Endodermal cell (in vitro differentiated cells): ENCODE data around the gene PCCA. TPM values are rescaled to one million over a fixed set of nuclear protein-coding genes. Genes with fewer than 3 reads are reported as not detected.

ENCODE experiments used
- DNase-seq: peaks from one replicate; pipeline ENCODE4 v3.0.0-alpha.2; 2017
- H3K27ac ChIP-seq: 2 replicates; pipeline ENCODE4 v1.5.1; 2013; ENCODE audit warnings: mild to moderate bottlenecking, low read depth, low read length, moderate library complexity
- H3K27me3 ChIP-seq: 2 replicates; pipeline ENCODE4 v1.6.1; 2013; ENCODE audit warnings: mild to moderate bottlenecking, low read length, moderate library complexity; ENCODE audit not compliant: insufficient read depth, control insufficient read depth, poor library complexity, severe bottlenecking
- H3K36me3 ChIP-seq: 2 replicates; pipeline ENCODE4 v1.7.0; 2013; ENCODE audit warnings: mild to moderate bottlenecking, low read length, moderate library complexity; ENCODE audit not compliant: control insufficient read depth, insufficient read depth
- H3K4me1 ChIP-seq: one replicate; pipeline ENCODE4 v1.7.0; 2013; ENCODE audit warnings: low read length; ENCODE audit not compliant: control insufficient read depth, insufficient read depth
- H3K4me3 ChIP-seq: 2 replicates; pipeline ENCODE4 v1.5.1; 2013; ENCODE audit warnings: mild to moderate bottlenecking, low read length, moderate library complexity
- H3K9ac ChIP-seq: 2 replicates; pipeline ENCODE4 v1.6.1; 2013; ENCODE audit warnings: mild to moderate bottlenecking, low read length, moderate library complexity; ENCODE audit not compliant: poor library complexity, severe bottlenecking; ENCODE audit errors: extremely low read depth
- H3K9me3 ChIP-seq: 2 replicates; pipeline ENCODE4 v1.6.1; 2013; ENCODE audit warnings: mild to moderate bottlenecking, low read length, moderate library complexity; ENCODE audit not compliant: control insufficient read depth
- H3K27ac Mint-ChIP-seq: 2 replicates; pipeline ENCODE4 v1.8.0; 2020; ENCODE audit warnings: mixed read lengths
- H3K27me3 Mint-ChIP-seq: 2 replicates; pipeline ENCODE4 v1.8.0; 2021; ENCODE audit warnings: mild to moderate bottlenecking, mixed read lengths; ENCODE audit not compliant: insufficient read depth
- H3K36me3 Mint-ChIP-seq: 2 replicates; pipeline ENCODE4 v1.8.0; 2020; ENCODE audit warnings: low read depth, mixed read lengths
- H3K4me1 Mint-ChIP-seq: 2 replicates; pipeline ENCODE4 v1.8.0; 2020; ENCODE audit warnings: mixed read lengths
- H3K4me3 Mint-ChIP-seq: 2 replicates; pipeline ENCODE4 v1.8.0; 2020; ENCODE audit warnings: mild to moderate bottlenecking, moderate library complexity, mixed read lengths
- H3K9me3 Mint-ChIP-seq: 2 replicates; pipeline ENCODE4 v1.8.0; 2020; ENCODE audit warnings: mild to moderate bottlenecking, mixed read lengths
- WGBS, 2 experiments: methylation state at CpG; one replicate each; pipeline versions ENCODE4 v1.1.5 to v1.1.7; 2013; ENCODE audit warnings: missing lambda C conversion rate in 2 of 2, mixed read lengths in 1 of 2; ENCODE audit not compliant: insufficient coverage in 1 of 2, insufficient read length in 1 of 2; 5-methylcytosine and 5-hydroxymethylcytosine counted together
- total RNA-seq, 2 donors: library from RNA; stranded (reverse); fragmentation: NEBNext Ultra II Directional in 1 of 2; extraction: Animal tissue kit (Norgen Biotek cat#: 25700) in 1 of 2; gene quantifications; 2 replicates in 1 of 2; 3 replicates in 1 of 2; pipeline ENCODE4 v1.2.1, GENCODE V29; 2021
- TF ChIP-seq, protein P1 (sequence below): fragments of 200-600 bp; sonication (generic); conservative IDR thresholded peaks from 2 replicates; pipeline ENCODE4 v1.5.0; 2021; ENCODE audit warnings: antibody characterized with exemption, mild to moderate bottlenecking

The PCCA gene
- total RNA-seq, 2 donors from 2014 or later, result 60.2 to 67.2 TPM

DNA sequence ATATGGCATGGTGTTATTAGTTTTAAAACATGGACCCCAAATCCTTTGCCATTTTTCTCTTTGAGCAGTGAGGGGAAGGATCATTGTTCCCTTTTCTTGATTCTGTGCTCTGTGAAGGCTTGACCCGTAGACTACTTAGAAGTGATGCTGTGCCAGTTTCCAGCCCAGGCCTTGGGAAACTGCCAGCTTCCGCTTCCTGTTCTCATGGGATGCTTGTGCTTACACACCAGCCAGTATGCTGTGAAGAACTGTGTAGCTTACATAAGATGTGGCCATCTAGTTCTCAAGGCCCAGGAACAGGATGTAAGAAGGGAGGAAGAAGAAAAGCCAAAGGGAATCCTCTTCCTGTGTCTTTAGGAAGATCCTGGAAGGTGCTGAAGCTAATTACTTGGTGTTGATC lies 180.9 kb downstream of the PCCA start:
- no peaks in the 10 kb centered on the region for H3K9me3 Mint-ChIP-seq
- DNase-seq, result no peak
- H3K4me1 Mint-ChIP-seq, result peaks cover 7% of the 10 kb centered on the region
- Histone ChIP-seq H3K27ac (no peak overlapping the region), H3K36me3 (peaks cover 38% of the 10 kb centered on the region), H3K4me1 (no peaks in the 10 kb centered on the region), H3K4me3 (no peak overlapping the region), H3K9ac (no peak overlapping the region), H3K9me3 (no peaks in the 10 kb centered on the region), H3K27me3 (no peaks in the 10 kb centered on the region)
- H3K27me3 Mint-ChIP-seq, result no peaks in the 10 kb centered on the region
- H3K4me3 Mint-ChIP-seq, result no peak overlapping the region
- TF ChIP-seq, protein P1, sequence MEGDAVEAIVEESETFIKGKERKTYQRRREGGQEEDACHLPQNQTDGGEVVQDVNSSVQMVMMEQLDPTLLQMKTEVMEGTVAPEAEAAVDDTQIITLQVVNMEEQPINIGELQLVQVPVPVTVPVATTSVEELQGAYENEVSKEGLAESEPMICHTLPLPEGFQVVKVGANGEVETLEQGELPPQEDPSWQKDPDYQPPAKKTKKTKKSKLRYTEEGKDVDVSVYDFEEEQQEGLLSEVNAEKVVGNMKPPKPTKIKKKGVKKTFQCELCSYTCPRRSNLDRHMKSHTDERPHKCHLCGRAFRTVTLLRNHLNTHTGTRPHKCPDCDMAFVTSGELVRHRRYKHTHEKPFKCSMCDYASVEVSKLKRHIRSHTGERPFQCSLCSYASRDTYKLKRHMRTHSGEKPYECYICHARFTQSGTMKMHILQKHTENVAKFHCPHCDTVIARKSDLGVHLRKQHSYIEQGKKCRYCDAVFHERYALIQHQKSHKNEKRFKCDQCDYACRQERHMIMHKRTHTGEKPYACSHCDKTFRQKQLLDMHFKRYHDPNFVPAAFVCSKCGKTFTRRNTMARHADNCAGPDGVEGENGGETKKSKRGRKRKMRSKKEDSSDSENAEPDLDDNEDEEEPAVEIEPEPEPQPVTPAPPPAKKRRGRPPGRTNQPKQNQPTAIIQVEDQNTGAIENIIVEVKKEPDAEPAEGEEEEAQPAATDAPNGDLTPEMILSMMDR, result no peak
- WGBS, 2 experiments, result 90 to 100% methylated on average over 1 to 2 of the region's 2 CpGs
- H3K36me3 Mint-ChIP-seq, result peaks cover 39% of the 10 kb centered on the region
- peak overlapping the region; percentile 9 for H3K27ac Mint-ChIP-seq

DNA sequence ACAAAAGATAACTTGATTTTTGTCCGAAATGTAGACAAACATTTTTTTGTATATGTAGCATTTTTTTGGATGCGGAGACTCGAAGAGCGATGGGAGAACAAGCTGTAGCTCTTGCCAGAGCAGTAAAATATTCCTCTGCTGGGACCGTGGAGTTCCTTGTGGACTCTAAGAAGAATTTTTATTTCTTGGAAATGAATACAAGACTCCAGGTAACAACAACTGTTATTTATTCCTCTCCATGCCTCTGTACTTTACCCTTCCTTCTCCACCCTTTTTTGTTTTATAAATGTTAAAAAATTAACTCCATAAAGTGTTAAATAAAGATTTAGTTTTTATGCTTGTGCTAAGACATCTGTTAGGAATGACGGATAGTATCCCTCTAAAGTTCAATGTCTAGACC lies 184.2 kb downstream of the PCCA start:
- Histone ChIP-seq H3K4me1 (peaks cover 9% of the 10 kb centered on the region), H3K9ac (no peak overlapping the region), H3K27ac (no peak overlapping the region), H3K27me3 (no peaks in the 10 kb centered on the region), H3K4me3 (no peak overlapping the region), H3K36me3 (peaks cover 48% of the 10 kb centered on the region), H3K9me3 (no peaks in the 10 kb centered on the region)
- Mint-ChIP-seq H3K27me3 (no peaks in the 10 kb centered on the region), H3K4me1 (peaks cover 14% of the 10 kb centered on the region), H3K9me3 (no peaks in the 10 kb centered on the region), H3K4me3 (no peak overlapping the region), H3K27ac (no peak overlapping the region), H3K36me3 (peaks cover 53% of the 10 kb centered on the region)
- TF ChIP-seq, protein P1, result no peak
- no peak for DNase-seq
- 94 to 98% methylated on average over 4 to 6 of the region's 6 CpGs for WGBS, 2 experiments

DNA sequence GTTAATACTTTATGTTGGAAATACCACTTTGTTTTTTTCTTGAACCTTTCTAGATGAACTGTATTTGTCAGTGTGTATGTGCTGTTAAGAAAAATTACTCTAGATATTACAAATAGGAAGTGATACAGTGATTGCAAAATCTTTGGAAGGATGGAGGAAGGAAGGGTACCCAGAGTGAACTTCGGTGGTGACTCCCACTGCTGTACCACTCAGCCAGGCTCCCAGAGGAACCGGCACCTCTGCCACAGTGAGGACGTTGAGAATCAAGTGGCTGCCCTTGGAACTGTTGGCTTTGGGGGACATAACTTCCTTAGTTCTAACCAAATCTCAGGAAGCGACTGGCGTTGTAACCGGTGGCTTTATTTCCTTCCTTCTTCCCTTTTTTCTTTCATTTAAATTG lies 184.7 kb downstream of the PCCA start:
- no peak overlapping the region for H3K9ac ChIP-seq
- no peak overlapping the region for H3K27ac ChIP-seq
- H3K36me3 ChIP-seq, result peaks cover 43% of the 10 kb centered on the region
- DNase-seq, result no peak
- Mint-ChIP-seq H3K9me3 (no peaks in the 10 kb centered on the region), H3K27me3 (no peaks in the 10 kb centered on the region), H3K36me3 (peaks cover 49% of the 10 kb centered on the region), H3K4me3 (no peak overlapping the region), H3K4me1 (peaks cover 14% of the 10 kb centered on the region), H3K27ac (no peak overlapping the region)
- no peaks in the 10 kb centered on the region for H3K27me3 ChIP-seq
- H3K4me1 ChIP-seq, result peaks cover 9% of the 10 kb centered on the region
- TF ChIP-seq, protein P1, result no peak
- WGBS, 2 experiments, result 93 to 94% methylated on average over 3 to 6 of the region's 6 CpGs
- H3K9me3 ChIP-seq, result no peaks in the 10 kb centered on the region
- no peak overlapping the region for H3K4me3 ChIP-seq
